Testis (tissue), 3 donors: Measurements from ENCODE around the gene P4HA3. TPM values are rescaled to one million over a fixed set of nuclear protein-coding genes. Genes with fewer than 3 reads are reported as not detected.
A peak's percentile ranks its signal among the peaks of the same experiment; 100 is the strongest.

Source experiments
- DNase-seq: peaks from one replicate; pipeline ENCODE4 v3.0.0-alpha.2; 2019
- H3K27ac ChIP-seq, 2 donors: fragments of 200-600 bp; sonication (generic); one replicate each; pipeline ENCODE4 v1.5.1; 2019
- H3K27me3 ChIP-seq: fragments of 200-600 bp; sonication (generic); one replicate; pipeline ENCODE4 v1.5.1; 2019
- H3K36me3 ChIP-seq: fragments of 200-600 bp; sonication (generic); one replicate; pipeline ENCODE4 v1.5.1; 2017; ENCODE audit warnings: low read depth; ENCODE audit errors: missing control alignments
- H3K4me1 ChIP-seq: fragments of 200-600 bp; sonication (generic); one replicate; pipeline ENCODE4 v1.5.1; 2019
- H3K4me3 ChIP-seq, 2 donors: fragments of 200-600 bp; sonication (generic); one replicate each; pipeline ENCODE4 v1.5.1; 2017 to 2019
- H3K9me3 ChIP-seq: fragments of 200-600 bp; sonication (generic); one replicate; pipeline ENCODE4 v1.5.1; 2017
- CTCF ChIP-seq, 3 experiments: fragments of 450-650 bp in 2 of 3; fragments of 200-600 bp in 1 of 3; sonication (generic) in 1 of 3; IDR thresholded peaks; one replicate each; pipeline ENCODE4 v1.5.1; 2016 to 2019; ENCODE audit warnings: antibody characterized with exemption in 3 of 3, mild to moderate bottlenecking in 2 of 3, moderate library complexity in 1 of 3
- POLR2A ChIP-seq: fragments of 450-650 bp; IDR thresholded peaks from one replicate; pipeline ENCODE4 v1.6.1; 2017; ENCODE audit warnings: antibody characterized with exemption, mild to moderate bottlenecking, moderate library complexity
- WGBS, 2 donors: methylation state at CpG; one replicate each; pipeline ENCODE4 v1.1.5; 2018; 5-methylcytosine and 5-hydroxymethylcytosine counted together
- intact Hi-C: fragments of 100-400 bp; cut with DNase I; formaldehyde crosslinking; loops from one replicate; pipeline ENCODE4 v1.15.1; 2023; ENCODE audit warnings: low total_unique reads
- polyA plus RNA-seq: library from polyadenylated mRNA; stranded (reverse); fragments of 350-450 nt; fragmentation: Illumina TruSeq; extraction: RNeasy Lipid Tissue Mini Kit (QIAGEN cat#74804); gene quantifications from one replicate; pipeline ENCODE4 v1.2.3, GENCODE V29; 2014; ENCODE audit warnings: low read depth, low replicate concordance; ENCODE audit not compliant: insufficient read depth
- total RNA-seq, 2 donors: library from RNA; depleted of rRNA; stranded (reverse); fragments of >200 nt; gene quantifications; one replicate each; pipeline ENCODE4 v1.2.3, GENCODE V29; 2016

Gene P4HA3
- total and polyA plus RNA-seq, 3 donors from 2014 or later, result 4.8 to 8.1 (median 4.9) TPM

GRCh38 chr11:74325649-74326645 lies 14.5 kb upstream of the P4HA3 start:
- 57 to 66% methylated on average over 7 of the region's 7 CpGs for WGBS, 2 donors
- Histone ChIP-seq H3K9me3 (no peaks in the 10 kb centered on the region), H3K4me3 (no peak overlapping the region), H3K27ac (no peak overlapping the region), H3K36me3 (no peaks in the 10 kb centered on the region), H3K4me1 (peaks cover 14% of the 10 kb centered on the region), H3K27me3 (no peaks in the 10 kb centered on the region)
- TF ChIP-seq POLR2A (no peak), CTCF (IDR thresholded peaks at IDR 0.05) (no peak)
- intact Hi-C loops, result no loop called here
- DNase-seq, result peak; percentile 83

GRCh38 chr11:74322667-74323066 lies 11.2 kb upstream of the P4HA3 start:
- Histone ChIP-seq H3K4me1 (peaks cover 14% of the 10 kb centered on the region), H3K4me3 (no peak overlapping the region), H3K36me3 (no peaks in the 10 kb centered on the region), H3K9me3 (no peaks in the 10 kb centered on the region), H3K27me3 (no peaks in the 10 kb centered on the region), H3K27ac (no peak overlapping the region)
- TF ChIP-seq CTCF (IDR thresholded peaks at IDR 0.05) (no peak), POLR2A (no peak)
- peak; percentile 62 for DNase-seq
- WGBS, 2 donors, result 41 to 46% methylated on average over 2 of the region's 2 CpGs
- intact Hi-C loops, result no loop called here

GRCh38 chr11:74321487-74322188 lies 10.2 kb upstream of the P4HA3 start:
- Histone ChIP-seq H3K4me1 (peaks cover 12% of the 10 kb centered on the region), H3K9me3 (no peaks in the 10 kb centered on the region), H3K27me3 (no peaks in the 10 kb centered on the region), H3K36me3 (no peaks in the 10 kb centered on the region), H3K4me3 (no peak overlapping the region), H3K27ac (no peak overlapping the region)
- intact Hi-C loops, result no loop called here
- TF ChIP-seq CTCF (IDR thresholded peaks at IDR 0.05) (peak in 2 of 3 experiments; percentile 39 to 50), POLR2A (no peak)
- 53 to 57% methylated on average over 9 to 10 of the region's 10 CpGs for WGBS, 2 donors
- DNase-seq, result peak; percentile 37

- Histone ChIP-seq H3K27ac (no peak overlapping the region), H3K36me3 (no peaks in the 10 kb centered on the region), H3K27me3 (no peaks in the 10 kb centered on the region), H3K4me3 (no peak overlapping the region), H3K9me3 (no peaks in the 10 kb centered on the region), H3K4me1 (peaks cover 1% of the 10 kb centered on the region)
- 83 to 87% methylated on average over 2 of the region's 2 CpGs for WGBS, 2 donors
- intact Hi-C loops, result no loop called here
- TF ChIP-seq CTCF (IDR thresholded peaks at IDR 0.05) (no peak), POLR2A (no peak)
- no peak for DNase-seq
Observed at GRCh38 chr11:74320538-74320937, 9.1 kb upstream of the P4HA3 start.
